OCI-LY1 (cell line): ENCODE measurements around the gene EXOC6B.

ENCODE experiments used
- EZH2 ChIP-seq: fragments of 200-600 bp; sonication (generic), shearing (Covaris generic); IDR thresholded peaks from 2 replicates; pipeline ENCODE4 v1.8.0; 2017; ENCODE audit warnings: borderline replicate concordance, mixed run types, mild to moderate bottlenecking, antibody characterized with exemption, low read length, moderate library complexity, mixed read lengths
- TF ChIP-seq, protein P1 (sequence below): fragments of 200-600 bp; sonication (generic), shearing (Covaris generic); IDR thresholded peaks from 2 replicates; pipeline ENCODE4 v1.5.1; 2017; ENCODE audit warnings: mild to moderate bottlenecking, antibody characterized with exemption, low read length, moderate library complexity, mixed read lengths

DNA sequence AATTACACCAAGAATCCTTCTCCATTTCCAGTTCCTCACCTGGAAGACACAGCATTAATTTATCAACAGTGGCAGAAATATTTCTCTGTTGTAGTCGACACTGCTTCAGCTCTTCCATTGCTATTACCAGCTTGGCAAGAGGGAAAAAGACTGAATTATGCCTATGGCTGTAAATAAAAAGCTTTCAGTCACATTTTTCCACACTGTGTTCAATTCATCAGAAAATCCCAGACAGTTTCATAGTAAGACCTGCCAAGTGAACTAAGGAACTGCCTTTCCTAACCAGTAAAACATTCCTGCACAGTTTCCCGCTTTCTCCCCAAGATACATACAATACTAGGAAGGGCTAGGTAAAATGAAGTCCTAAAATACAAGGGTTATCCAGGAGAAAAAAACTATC, 94.7 kb downstream of the EXOC6B start:
- TF ChIP-seq, protein P1, sequence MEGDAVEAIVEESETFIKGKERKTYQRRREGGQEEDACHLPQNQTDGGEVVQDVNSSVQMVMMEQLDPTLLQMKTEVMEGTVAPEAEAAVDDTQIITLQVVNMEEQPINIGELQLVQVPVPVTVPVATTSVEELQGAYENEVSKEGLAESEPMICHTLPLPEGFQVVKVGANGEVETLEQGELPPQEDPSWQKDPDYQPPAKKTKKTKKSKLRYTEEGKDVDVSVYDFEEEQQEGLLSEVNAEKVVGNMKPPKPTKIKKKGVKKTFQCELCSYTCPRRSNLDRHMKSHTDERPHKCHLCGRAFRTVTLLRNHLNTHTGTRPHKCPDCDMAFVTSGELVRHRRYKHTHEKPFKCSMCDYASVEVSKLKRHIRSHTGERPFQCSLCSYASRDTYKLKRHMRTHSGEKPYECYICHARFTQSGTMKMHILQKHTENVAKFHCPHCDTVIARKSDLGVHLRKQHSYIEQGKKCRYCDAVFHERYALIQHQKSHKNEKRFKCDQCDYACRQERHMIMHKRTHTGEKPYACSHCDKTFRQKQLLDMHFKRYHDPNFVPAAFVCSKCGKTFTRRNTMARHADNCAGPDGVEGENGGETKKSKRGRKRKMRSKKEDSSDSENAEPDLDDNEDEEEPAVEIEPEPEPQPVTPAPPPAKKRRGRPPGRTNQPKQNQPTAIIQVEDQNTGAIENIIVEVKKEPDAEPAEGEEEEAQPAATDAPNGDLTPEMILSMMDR = no peak
- no peak for TF ChIP-seq EZH2
